Ovary (tissue), 9 donors: Measurements from ENCODE around the gene ALDH3A2. TPM values are rescaled to one million over a fixed set of nuclear protein-coding genes. Genes with fewer than 3 reads are reported as not detected.

Experiments used
- DNase-seq, 5 donors: peaks; one replicate each; pipeline ENCODE4 v3.0.0-alpha.2; 2019 to 2020
- H3K27ac ChIP-seq, 2 donors: fragments of 200-600 bp; one replicate each; pipeline versions ENCODE4 v1.5.1 to v1.8.0; 2019 to 2022
- H3K27me3 ChIP-seq: fragments of 200-600 bp; one replicate; pipeline ENCODE4 v1.8.0; 2022
- H3K36me3 ChIP-seq: fragments of 200-600 bp; sonication (generic); one replicate; pipeline ENCODE4 v1.5.1; 2019
- H3K4me1 ChIP-seq: one replicate; pipeline ENCODE4 v1.8.1; 2013; ENCODE audit warnings: mild to moderate bottlenecking, moderate library complexity; ENCODE audit not compliant: insufficient read depth
- H3K4me3 ChIP-seq: fragments of 200-600 bp; sonication (generic); one replicate; pipeline ENCODE4 v1.5.1; 2017
- H3K9me3 ChIP-seq, 2 donors: fragments of 200-600 bp in 1 of 2; sonication (generic) in 1 of 2; one replicate each; pipeline versions ENCODE4 v1.5.1 to v1.8.1; 2013 to 2019; ENCODE audit warnings: mild to moderate bottlenecking in 1 of 2, moderate library complexity in 1 of 2
- EP300 ChIP-seq: sonication (generic); formaldehyde crosslinking; IDR thresholded peaks from one replicate; pipeline ENCODE4 v1.6.1; 2017; ENCODE audit warnings: antibody characterized with exemption
- POLR2A ChIP-seq: fragments of 450-650 bp; IDR thresholded peaks from one replicate; pipeline ENCODE4 v1.6.1; 2017; ENCODE audit warnings: antibody characterized with exemption, mild to moderate bottlenecking, moderate library complexity
- WGBS, 3 donors: extraction: QIAGEN DNeasy Blood & Tissue Kit in 1 of 3; methylation state at CpG; one replicate each; pipeline versions ENCODE4 v1.1.5 to v1.1.7; 2013 to 2017; 5-methylcytosine and 5-hydroxymethylcytosine counted together
- intact Hi-C, 4 donors: fragments of 100-400 bp; cut with DNase I; formaldehyde crosslinking; loops; one replicate each; pipeline versions ENCODE4 v1.11.0 to v1.15.1; 2022 to 2023
- polyA plus RNA-seq, 2 donors: library from polyadenylated mRNA; stranded (reverse); fragments of 200-250 nt in 1 of 2; fragments of 350-450 nt in 1 of 2; fragmentation: Illumina TruSeq in 1 of 2; extraction: RNeasy Lipid Tissue Mini Kit (QIAGEN cat#74804) in 1 of 2; gene quantifications; one replicate each; pipeline ENCODE4 v1.2.3, GENCODE V29; 2013 to 2014
- total RNA-seq, 7 donors: library from RNA; depleted of rRNA in 2 of 7; stranded (reverse); fragments of >200 nt in 2 of 7; fragmentation: NEBNext Ultra II Directional in 3 of 7; extraction: Animal tissue kit (Norgen Biotek cat#: 25700) in 3 of 7; gene quantifications; one replicate each; pipeline versions ENCODE4 v1.1.0 to v1.2.4, GENCODE V29; 2016 to 2023
- TF ChIP-seq, protein P1 (sequence below), 3 donors: fragments of 450-650 bp in 2 of 3; fragments of 200-600 bp in 1 of 3; IDR thresholded peaks; one replicate each; pipeline versions ENCODE4 v1.5.1 to v1.8.0; 2016 to 2022; ENCODE audit warnings: antibody characterized with exemption in 3 of 3, mild to moderate bottlenecking in 1 of 3
- donor health status: DM: no; HTN: no; CAD: no; lungs with moderate emphysema.
- donor health status: DM: no; HTN: no; CAD: no.
- donor health status: Bipolar disorder and iron deficiency.
- donor health status: DM: yes; HTN: yes; CAD: no.
- donor health status: DM: no; HTN: no; CAD: no.
- donor health status: DM: yes; HTN: yes; CAD: no.

The ALDH3A2 gene
- total and polyA plus RNA-seq, 9 donors = 31.1 to 126 (median 74.6) TPM

DNA sequence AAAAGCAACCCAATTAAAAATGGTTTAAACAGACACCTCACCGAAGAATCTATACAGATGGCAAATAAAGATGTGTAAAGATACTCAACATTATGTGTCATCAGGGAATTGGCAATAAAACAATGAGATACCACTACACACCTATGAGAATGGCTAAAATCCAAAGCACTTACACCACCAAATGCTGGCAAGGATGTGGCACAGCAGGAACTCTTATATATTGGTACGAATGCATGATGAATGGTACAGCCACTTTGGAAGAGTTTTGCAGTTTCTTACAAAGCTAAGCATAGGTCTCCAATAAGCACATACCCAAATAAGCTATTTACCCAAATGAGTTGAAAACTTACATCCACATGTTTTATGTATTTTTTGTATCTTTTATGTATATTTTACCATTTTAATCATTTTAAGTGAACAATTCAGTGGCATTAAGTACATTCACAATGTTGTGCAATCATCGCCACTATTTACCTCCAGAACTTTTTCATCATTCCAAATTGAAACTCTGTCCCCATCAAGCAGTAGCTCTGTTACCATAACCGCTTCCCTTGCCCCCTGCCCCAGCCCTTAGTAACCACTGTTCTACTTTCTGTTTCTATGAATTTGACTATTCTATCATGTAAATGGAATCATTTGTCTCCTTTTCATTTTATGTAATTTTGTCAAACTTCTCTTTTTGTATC, 6.7 kb upstream of the ALDH3A2 start:
- 90% methylated on average over 4 of the region's 4 CpGs for WGBS, 3 donors

DNA sequence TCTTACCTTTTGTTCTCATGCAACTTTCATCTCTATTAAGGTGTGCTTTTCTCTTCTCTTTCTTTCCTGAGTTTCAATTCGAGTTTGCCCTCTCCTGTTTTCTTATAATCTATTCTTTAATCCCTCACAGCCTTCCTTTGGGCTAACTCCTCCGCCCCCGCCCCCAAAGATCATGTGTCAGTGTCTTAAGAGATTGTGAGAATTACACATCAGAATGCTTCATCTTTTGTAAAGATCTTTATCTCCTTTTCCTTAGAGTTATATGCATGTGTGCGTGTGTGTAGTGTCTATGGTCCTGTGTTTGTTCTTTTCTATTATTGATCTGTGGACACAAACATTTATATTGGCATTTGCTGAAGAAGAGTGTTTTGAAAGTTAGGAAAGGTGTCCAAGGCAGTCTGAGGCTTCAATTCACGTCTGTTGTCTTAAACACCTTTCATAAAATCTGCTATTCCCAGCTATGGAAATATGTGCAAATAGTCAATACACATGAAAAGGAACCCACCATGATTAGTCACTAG, 6.1 kb upstream of the ALDH3A2 start:
- H3K27me3 ChIP-seq = no peaks in the 10 kb centered on the region
- no peak overlapping the region for H3K27ac ChIP-seq
- 75 to 86% (median 79%) methylated on average over 5 of the region's 5 CpGs for WGBS, 3 donors
- DNase-seq = no peak
- no peak overlapping the region for H3K4me3 ChIP-seq
- no peaks in the 10 kb centered on the region for H3K9me3 ChIP-seq
- H3K4me1 ChIP-seq = peaks cover 8% of the 10 kb centered on the region
- TF ChIP-seq POLR2A (no peak), EP300 (no peak)
- TF ChIP-seq, protein P1, sequence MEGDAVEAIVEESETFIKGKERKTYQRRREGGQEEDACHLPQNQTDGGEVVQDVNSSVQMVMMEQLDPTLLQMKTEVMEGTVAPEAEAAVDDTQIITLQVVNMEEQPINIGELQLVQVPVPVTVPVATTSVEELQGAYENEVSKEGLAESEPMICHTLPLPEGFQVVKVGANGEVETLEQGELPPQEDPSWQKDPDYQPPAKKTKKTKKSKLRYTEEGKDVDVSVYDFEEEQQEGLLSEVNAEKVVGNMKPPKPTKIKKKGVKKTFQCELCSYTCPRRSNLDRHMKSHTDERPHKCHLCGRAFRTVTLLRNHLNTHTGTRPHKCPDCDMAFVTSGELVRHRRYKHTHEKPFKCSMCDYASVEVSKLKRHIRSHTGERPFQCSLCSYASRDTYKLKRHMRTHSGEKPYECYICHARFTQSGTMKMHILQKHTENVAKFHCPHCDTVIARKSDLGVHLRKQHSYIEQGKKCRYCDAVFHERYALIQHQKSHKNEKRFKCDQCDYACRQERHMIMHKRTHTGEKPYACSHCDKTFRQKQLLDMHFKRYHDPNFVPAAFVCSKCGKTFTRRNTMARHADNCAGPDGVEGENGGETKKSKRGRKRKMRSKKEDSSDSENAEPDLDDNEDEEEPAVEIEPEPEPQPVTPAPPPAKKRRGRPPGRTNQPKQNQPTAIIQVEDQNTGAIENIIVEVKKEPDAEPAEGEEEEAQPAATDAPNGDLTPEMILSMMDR (IDR thresholded peaks at IDR 0.05) = no peak
- intact Hi-C loops = loop anchor here in 1 of 4 donors (10.0 kb wide), 1 partner anchor 102 kb away; the partner anchor contains the start of gene ALDH3A1
- no peaks in the 10 kb centered on the region for H3K36me3 ChIP-seq

More for the DNA sequence above, 6.7 kb upstream of the ALDH3A2 start:
- Histone ChIP-seq H3K4me3 (no peak overlapping the region), H3K27ac (no peak overlapping the region), H3K27me3 (no peaks in the 10 kb centered on the region), H3K4me1 (peaks cover 2% of the 10 kb centered on the region), H3K36me3 (no peaks in the 10 kb centered on the region), H3K9me3 (no peaks in the 10 kb centered on the region)
- DNase-seq = no peak
- intact Hi-C loops = loop anchor here in 1 of 4 donors (10.0 kb wide), 1 partner anchor 103 kb away; the partner anchor contains the start of gene ALDH3A1
- TF ChIP-seq EP300 = no peak
- TF ChIP-seq POLR2A = no peak
- TF ChIP-seq, protein P1 (IDR thresholded peaks at IDR 0.05) = no peak

DNA sequence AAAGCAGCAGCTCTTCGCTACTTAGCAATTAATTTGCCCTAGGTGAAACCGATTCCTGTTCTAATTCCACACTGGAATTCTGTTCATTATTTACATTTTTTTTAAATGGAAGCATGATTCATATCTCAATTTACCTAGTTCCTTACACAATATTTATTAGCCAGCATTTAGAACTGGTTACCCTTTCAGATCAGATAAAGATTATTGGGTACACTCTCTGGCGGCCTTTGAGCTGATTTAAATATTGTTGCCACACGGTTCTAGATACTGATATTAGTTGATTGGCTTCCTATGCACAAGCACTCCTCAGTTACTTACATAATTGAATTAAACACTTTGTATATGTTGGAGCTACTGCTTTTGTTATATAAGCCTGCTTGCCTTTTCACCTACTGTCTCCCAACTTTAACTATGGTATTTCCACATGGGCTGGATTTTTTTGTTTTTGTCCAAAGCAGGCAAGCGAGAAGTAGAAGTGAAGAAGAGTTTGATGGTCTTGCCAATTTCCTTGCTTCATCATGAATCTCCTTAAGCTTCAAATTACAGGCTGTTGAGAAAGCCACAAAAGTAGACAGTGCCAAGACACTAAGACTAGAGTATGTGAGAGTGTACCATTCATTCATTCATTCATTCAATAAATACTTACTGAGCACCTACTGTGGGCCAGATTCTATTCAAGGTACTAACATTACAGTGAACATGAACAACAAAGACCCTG, 3.9 kb upstream of the ALDH3A2 start:
- no peak for TF ChIP-seq EP300
- TF ChIP-seq, protein P1 (IDR thresholded peaks at IDR 0.05) = no peak
- no peak for TF ChIP-seq POLR2A
- intact Hi-C loops = loop anchor here in 2 of 4 donors (5.0 to 10.0 kb wide), 2 partner anchors 100 to 132 kb away; partner anchors contain the start of gene ALDH3A1 (in 1 of the 2)
- Histone ChIP-seq H3K9me3 (no peaks in the 10 kb centered on the region), H3K27ac (no peak overlapping the region), H3K4me3 (no peak overlapping the region), H3K36me3 (no peaks in the 10 kb centered on the region), H3K4me1 (peaks cover 8% of the 10 kb centered on the region), H3K27me3 (no peaks in the 10 kb centered on the region)
- no peak for DNase-seq
- WGBS, 3 donors = 85 to 87% (median 87%) methylated on average over 5 of the region's 5 CpGs

DNA sequence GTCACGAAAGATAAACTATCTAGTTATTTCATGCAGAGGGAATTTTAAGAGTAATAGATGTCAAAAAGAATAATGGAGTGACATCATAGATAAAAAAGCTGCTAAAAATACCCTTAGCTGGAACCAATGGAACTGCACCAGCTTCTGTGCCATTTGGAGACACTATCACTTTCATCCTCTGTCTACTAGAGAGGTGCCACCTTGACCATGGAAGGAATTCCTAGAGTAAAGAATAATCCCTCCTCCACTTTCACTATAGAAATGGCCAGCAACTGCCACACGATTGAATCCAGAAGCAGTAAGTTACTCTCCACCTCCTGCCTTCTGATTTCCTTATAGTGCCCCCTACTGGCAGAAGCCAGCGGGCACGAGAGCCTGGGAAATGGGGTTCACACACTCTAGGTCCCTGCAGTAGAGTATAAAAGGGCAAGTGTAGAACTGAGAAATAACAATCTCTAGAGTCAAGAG, 2.8 kb upstream of the ALDH3A2 start:
- peaks cover 14% of the 10 kb centered on the region for H3K4me1 ChIP-seq
- no peaks in the 10 kb centered on the region for H3K27me3 ChIP-seq
- H3K9me3 ChIP-seq = no peaks in the 10 kb centered on the region
- no peak overlapping the region for H3K27ac ChIP-seq
- H3K4me3 ChIP-seq = no peak overlapping the region
- no peaks in the 10 kb centered on the region for H3K36me3 ChIP-seq
- TF ChIP-seq, protein P1 (IDR thresholded peaks at IDR 0.05) = no peak
- TF ChIP-seq POLR2A = no peak
- TF ChIP-seq EP300 = no peak
- DNase-seq = no peak
- 32 to 52% (median 46%) methylated on average over 4 of the region's 4 CpGs for WGBS, 3 donors
- intact Hi-C loops = loop anchor here in 2 of 4 donors (5.0 to 10.0 kb wide), 2 partner anchors 99 to 133 kb away; partner anchors contain the start of gene ALDH3A1 (in 1 of the 2)
